Upper lobe of right lung (tissue), 1 donor: Measurements from ENCODE around the gene ENTHD1. TPM values are rescaled to one million over a fixed set of nuclear protein-coding genes. Genes with fewer than 3 reads are reported as not detected.
A peak's percentile ranks its signal among the peaks of the same experiment; 100 is the strongest.

Source experiments
- ATAC-seq: fragments of 200-7000 bp; cut with Tn5 transposase; one replicate; pipeline ENCODE4 v1.9.1; 2020; ENCODE audit warnings: mild to moderate bottlenecking, moderate library complexity
- DNase-seq: peaks from one replicate; pipeline ENCODE4 v3.0.0-alpha.2; 2020
- H3K27ac ChIP-seq: fragments of 200-600 bp; one replicate; pipeline ENCODE4 v1.8.0; 2022
- H3K27me3 ChIP-seq: fragments of 200-600 bp; one replicate; pipeline ENCODE4 v1.8.0; 2022; ENCODE audit warnings: mild to moderate bottlenecking
- H3K36me3 ChIP-seq: fragments of 200-600 bp; one replicate; pipeline ENCODE4 v1.8.0; 2022
- H3K4me1 ChIP-seq: fragments of 200-600 bp; one replicate; pipeline ENCODE4 v1.8.0; 2022
- H3K4me3 ChIP-seq: fragments of 200-600 bp; one replicate; pipeline ENCODE4 v1.8.0; 2022; ENCODE audit warnings: mild to moderate bottlenecking
- H3K9me3 ChIP-seq: fragments of 200-600 bp; one replicate; pipeline ENCODE4 v1.8.0; 2022
- intact Hi-C: fragments of 100-400 bp; cut with DNase I; formaldehyde crosslinking; loops from one replicate; pipeline ENCODE4 v1.11.0; 2022
- total RNA-seq: library from RNA; stranded (reverse); fragmentation: NEBNext Ultra II Directional; extraction: Animal tissue kit (Norgen Biotek cat#: 25700); gene quantifications from one replicate; pipeline ENCODE4 v1.2.1, GENCODE V29; 2021
- TF ChIP-seq, protein P1 (sequence below): fragments of 200-600 bp; IDR thresholded peaks from one replicate; pipeline ENCODE4 v1.8.0; 2022; ENCODE audit warnings: antibody characterized with exemption
- donor health status: DM: no; HTN: yes; CAD: no; lungs with severe emphysema.

ENTHD1 gene
- total RNA-seq, 1 donor from 2014 or later, result not detected

DNA sequence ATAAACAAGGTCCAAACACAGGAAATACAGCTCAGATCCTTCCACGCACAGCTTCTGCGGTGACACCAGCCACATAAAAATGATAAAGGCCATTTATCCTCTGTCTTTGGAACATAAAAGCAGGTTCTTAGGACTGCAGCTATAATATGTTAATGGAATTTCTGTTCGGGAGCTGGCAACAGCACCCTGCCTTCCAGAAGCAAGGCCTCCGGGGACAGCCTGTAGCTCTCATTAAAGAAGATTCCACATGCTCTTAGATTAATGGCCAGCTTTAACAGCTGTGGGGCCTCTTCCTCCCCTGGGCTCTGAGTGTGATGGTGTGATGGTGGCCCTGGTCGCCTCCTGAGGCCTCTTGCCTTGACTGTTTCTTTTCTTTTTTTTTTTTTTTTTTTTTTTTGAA lies 185.7 kb downstream of the ENTHD1 start:
- Histone ChIP-seq H3K4me3 (no peak overlapping the region), H3K4me1 (no peaks in the 10 kb centered on the region), H3K36me3 (no peaks in the 10 kb centered on the region), H3K27ac (no peak overlapping the region), H3K27me3 (no peaks in the 10 kb centered on the region), H3K9me3 (no peaks in the 10 kb centered on the region)
- intact Hi-C loops, result no loop called here
- DNase-seq (no peak), ATAC-seq (no peak)
- TF ChIP-seq, protein P1, sequence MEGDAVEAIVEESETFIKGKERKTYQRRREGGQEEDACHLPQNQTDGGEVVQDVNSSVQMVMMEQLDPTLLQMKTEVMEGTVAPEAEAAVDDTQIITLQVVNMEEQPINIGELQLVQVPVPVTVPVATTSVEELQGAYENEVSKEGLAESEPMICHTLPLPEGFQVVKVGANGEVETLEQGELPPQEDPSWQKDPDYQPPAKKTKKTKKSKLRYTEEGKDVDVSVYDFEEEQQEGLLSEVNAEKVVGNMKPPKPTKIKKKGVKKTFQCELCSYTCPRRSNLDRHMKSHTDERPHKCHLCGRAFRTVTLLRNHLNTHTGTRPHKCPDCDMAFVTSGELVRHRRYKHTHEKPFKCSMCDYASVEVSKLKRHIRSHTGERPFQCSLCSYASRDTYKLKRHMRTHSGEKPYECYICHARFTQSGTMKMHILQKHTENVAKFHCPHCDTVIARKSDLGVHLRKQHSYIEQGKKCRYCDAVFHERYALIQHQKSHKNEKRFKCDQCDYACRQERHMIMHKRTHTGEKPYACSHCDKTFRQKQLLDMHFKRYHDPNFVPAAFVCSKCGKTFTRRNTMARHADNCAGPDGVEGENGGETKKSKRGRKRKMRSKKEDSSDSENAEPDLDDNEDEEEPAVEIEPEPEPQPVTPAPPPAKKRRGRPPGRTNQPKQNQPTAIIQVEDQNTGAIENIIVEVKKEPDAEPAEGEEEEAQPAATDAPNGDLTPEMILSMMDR, result no peak

DNA sequence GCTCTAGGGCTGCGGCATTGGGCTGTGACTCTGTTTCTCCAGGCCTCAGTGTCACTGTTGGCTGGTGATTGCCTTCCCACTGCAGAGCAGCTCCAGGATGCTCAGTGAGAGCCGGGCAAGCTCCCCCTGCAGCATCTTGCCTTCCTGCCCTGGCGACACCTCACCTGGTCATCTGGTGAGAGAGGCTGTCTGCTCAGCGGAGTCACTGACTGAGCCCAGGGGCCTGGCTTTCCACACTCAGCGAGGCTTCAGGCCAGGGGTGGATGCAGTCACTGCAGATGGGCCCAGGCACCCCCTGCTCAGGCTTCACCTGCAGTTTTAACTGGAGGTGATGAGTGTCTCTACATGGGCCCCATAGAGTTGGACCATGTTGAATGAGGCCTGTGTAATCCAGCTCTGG lies 186.2 kb downstream of the ENTHD1 start:
- Histone ChIP-seq H3K4me1 (no peaks in the 10 kb centered on the region), H3K9me3 (no peaks in the 10 kb centered on the region), H3K36me3 (no peaks in the 10 kb centered on the region), H3K27ac (no peak overlapping the region), H3K4me3 (no peak overlapping the region), H3K27me3 (no peaks in the 10 kb centered on the region)
- intact Hi-C loops, result no loop called here
- ATAC-seq (no peak), DNase-seq (no peak)
- TF ChIP-seq, protein P1, result no peak

DNA sequence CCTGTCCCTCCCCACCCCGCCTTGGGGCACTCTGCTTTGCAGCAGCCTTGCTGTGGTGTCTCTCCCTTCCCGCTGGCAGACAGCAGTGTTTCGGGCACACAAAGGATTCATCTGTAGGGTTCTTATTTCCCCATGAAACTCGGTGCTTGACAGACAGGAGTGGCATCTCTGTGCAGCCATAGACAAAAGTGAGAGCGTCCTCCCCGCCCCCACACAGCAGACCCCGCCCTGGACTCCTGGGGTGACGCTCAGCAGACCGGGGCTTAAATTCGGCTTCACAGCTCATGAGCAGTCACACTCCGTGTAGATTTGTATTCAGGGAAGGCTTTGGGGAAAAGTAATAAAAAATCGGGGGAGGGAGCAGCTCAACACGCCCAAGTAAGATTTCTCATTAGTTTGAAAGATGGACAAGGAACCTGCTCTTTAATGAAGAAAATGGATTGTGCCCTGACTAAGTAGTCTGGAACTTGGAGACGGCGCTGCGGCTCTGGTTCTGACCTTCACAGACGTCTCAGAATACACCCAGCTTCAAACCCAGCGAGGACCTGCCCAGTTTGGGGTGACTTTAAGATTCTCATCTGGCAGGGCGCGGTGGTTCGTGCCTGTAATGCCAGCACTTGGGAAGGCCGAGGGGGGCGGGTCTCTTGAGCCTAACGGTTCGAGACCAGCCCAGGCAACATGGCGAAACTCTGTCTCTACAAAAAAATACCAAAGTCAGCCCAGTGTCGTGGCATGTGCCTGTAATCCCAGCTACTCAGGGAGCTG lies 187.0 kb downstream of the ENTHD1 start:
- Histone ChIP-seq H3K9me3 (no peaks in the 10 kb centered on the region), H3K27me3 (no peaks in the 10 kb centered on the region), H3K4me3 (no peak overlapping the region), H3K36me3 (no peaks in the 10 kb centered on the region), H3K27ac (no peak overlapping the region), H3K4me1 (no peaks in the 10 kb centered on the region)
- intact Hi-C loops, result no loop called here
- TF ChIP-seq, protein P1, result no peak
- DNase-seq (no peak), ATAC-seq (no peak)

DNA sequence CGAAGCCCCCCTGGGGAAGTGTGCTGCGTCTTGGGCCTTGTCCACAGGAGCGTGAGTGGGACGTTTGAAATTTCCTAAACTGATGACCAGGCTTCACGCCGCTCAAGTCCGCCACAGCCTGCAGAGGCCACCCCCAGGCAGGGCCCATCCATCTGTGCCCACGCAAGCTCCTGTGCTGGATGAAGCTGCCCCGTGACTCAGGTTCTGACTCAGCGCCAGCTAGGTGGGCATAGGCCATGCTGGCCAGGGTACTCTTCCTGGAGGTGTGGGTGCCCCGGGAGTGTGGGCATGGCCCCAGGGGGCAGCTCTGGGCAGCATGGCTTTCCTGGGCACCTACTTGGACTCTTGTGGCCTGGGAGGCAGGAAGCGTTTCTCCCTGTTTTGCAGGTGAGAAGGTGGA lies 188.2 kb downstream of the ENTHD1 start:
- H3K36me3 ChIP-seq, result no peaks in the 10 kb centered on the region
- H3K4me3 ChIP-seq, result no peak overlapping the region
- peaks cover 1% of the 10 kb centered on the region for H3K27me3 ChIP-seq
- H3K9me3 ChIP-seq, result no peaks in the 10 kb centered on the region
- no peaks in the 10 kb centered on the region for H3K4me1 ChIP-seq
- intact Hi-C loops, result no loop called here
- DNase-seq (no peak), ATAC-seq (no peak)
- no peak overlapping the region for H3K27ac ChIP-seq
- TF ChIP-seq, protein P1, result no peak

DNA sequence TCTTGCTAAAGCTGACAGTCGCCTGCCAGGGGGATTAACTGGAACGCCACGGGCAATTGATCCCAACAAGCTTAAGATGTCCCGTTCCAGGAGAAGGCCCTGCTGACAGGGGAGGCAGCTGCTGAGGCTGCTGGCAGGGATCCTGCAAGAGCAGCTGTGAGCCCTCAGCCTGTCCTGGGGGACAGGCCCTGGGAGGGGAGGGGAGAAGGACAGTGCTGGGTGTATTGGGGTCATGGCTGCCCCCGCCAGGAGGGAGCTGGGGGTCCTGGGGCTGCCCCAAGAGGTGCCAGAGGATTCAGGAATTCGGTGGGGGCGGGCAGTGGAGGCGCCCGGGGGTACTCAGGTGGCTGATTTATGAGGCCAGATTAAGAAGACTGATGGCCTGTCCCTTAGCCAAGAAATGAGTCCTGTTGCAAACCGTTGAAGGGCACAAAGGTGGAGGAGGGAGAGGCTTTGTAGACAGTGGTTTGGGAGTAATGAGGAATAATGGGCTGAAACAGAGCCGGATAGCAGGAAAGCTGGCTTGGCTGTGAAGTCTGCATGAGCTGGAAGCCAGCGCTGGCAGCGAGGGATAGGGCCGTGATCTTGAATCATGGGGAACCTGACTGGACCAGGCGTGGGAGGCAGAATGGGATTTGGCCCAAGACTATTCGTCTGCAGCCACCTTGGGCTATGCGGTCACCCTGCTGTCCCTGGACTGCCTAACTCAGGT lies 189.5 kb downstream of the ENTHD1 start:
- peak; percentile 8 for ATAC-seq
- TF ChIP-seq, protein P1, result no peak
- Histone ChIP-seq H3K27ac (no peak overlapping the region), H3K4me3 (no peak overlapping the region), H3K9me3 (no peaks in the 10 kb centered on the region), H3K4me1 (no peaks in the 10 kb centered on the region), H3K27me3 (peaks cover 7% of the 10 kb centered on the region), H3K36me3 (no peaks in the 10 kb centered on the region)
- intact Hi-C loops, result no loop called here
- no peak for DNase-seq
